Measurements from ENCODE around the gene AP4B1. TPM values are rescaled to one million over a fixed set of nuclear protein-coding genes. Genes with fewer than 3 reads are reported as not detected.

AP4B1 gene
- total RNA-seq, 1 donor: 14.1 TPM

DNA sequence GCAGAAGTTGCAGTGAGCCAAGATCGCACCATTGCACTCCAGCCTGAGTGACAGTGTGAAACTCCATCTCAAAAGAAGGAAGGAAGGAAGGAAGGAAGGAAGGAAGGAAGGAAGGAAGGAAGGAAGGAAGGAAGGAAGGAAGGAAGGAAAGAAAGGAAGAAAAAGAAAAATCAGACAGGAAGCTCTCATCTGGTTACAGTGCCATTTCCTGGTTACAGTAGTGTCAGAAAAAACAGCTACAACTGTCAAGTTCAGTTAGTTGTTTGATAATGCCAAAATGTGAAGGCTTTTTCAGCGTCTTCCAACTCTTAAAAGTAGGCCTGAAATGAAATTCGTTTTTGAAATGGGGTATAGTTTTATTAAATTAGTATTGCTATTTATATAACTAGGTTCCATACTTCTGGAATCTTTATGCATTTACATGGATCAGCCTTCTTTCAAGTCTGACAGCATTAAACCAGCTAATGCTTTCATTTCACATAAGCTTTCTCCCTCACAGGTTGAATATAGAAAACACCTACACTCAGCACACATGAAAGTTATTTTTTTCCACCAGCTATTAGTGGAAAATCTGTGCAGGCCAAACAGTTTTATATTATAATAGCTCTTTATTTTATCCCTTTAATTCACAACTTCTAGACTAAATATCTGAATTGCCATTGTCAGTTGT lies 54.3 kb downstream of the AP4B1 start:
- no peaks in the 10 kb centered on the region for H3K4me1 ChIP-seq (ENCODE audit: insufficient read depth, low read length)

DNA sequence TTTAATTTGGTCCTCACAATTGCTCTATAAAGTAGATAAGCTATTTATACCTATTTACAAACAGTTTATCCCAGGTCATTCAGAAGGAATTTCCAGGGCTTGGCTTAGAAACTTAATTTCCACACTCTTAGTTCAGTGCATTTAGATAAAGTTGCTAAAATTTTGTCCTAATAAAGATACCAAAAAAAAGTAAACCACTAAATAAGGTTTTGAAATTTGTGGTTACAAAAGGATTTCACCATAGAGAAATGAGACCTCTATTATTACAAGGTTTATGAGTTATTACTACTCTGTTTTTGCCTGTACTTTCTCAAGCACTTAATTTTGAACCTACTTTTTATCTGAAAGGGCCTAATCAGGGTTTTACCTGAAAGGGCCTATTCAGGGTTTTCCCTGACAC lies 55.5 kb downstream of the AP4B1 start:
- Histone ChIP-seq H3K27me3 (ENCODE audit: insufficient read depth, low read length) (no peaks in the 10 kb centered on the region), H3K4me2 (ENCODE audit: insufficient read depth, low read length) (no peak overlapping the region), H3K4me1 (ENCODE audit: insufficient read depth, low read length) (no peaks in the 10 kb centered on the region), H3K27ac (ENCODE audit: low read depth, low read length) (no peak overlapping the region), H3K79me2 (ENCODE audit: insufficient read depth, low read length) (no peaks in the 10 kb centered on the region), H3K36me3 (ENCODE audit: insufficient read depth, low read length) (no peaks in the 10 kb centered on the region), H3K9me3 (ENCODE audit: low read depth, low read length) (no peaks in the 10 kb centered on the region), H4K20me1 (ENCODE audit: insufficient read depth, low read length) (no peaks in the 10 kb centered on the region), H3K4me3 (ENCODE audit: insufficient read depth, low read length) (no peak overlapping the region), H2AFZ (ENCODE audit: low read length) (no peak overlapping the region)
- no peak for DNase-seq (ENCODE audit: insufficient read length, low spot score, missing footprints)
- TF ChIP-seq, protein P1, sequence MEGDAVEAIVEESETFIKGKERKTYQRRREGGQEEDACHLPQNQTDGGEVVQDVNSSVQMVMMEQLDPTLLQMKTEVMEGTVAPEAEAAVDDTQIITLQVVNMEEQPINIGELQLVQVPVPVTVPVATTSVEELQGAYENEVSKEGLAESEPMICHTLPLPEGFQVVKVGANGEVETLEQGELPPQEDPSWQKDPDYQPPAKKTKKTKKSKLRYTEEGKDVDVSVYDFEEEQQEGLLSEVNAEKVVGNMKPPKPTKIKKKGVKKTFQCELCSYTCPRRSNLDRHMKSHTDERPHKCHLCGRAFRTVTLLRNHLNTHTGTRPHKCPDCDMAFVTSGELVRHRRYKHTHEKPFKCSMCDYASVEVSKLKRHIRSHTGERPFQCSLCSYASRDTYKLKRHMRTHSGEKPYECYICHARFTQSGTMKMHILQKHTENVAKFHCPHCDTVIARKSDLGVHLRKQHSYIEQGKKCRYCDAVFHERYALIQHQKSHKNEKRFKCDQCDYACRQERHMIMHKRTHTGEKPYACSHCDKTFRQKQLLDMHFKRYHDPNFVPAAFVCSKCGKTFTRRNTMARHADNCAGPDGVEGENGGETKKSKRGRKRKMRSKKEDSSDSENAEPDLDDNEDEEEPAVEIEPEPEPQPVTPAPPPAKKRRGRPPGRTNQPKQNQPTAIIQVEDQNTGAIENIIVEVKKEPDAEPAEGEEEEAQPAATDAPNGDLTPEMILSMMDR (IDR thresholded peaks at IDR 0.05; ENCODE audit: extremely low read depth, low read depth, low read length): no peak

More for the DNA sequence above, 54.3 kb downstream of the AP4B1 start:
- TF ChIP-seq, protein P1 (IDR thresholded peaks at IDR 0.05; ENCODE audit: extremely low read depth, low read depth, low read length): no peak
- Histone ChIP-seq H3K4me3 (ENCODE audit: insufficient read depth, low read length) (no peak overlapping the region), H3K9me3 (ENCODE audit: low read depth, low read length) (no peaks in the 10 kb centered on the region), H4K20me1 (ENCODE audit: insufficient read depth, low read length) (no peaks in the 10 kb centered on the region), H3K27ac (ENCODE audit: low read depth, low read length) (no peak overlapping the region), H3K4me2 (ENCODE audit: insufficient read depth, low read length) (no peak overlapping the region), H2AFZ (ENCODE audit: low read length) (no peak overlapping the region), H3K27me3 (ENCODE audit: insufficient read depth, low read length) (no peaks in the 10 kb centered on the region), H3K79me2 (ENCODE audit: insufficient read depth, low read length) (no peaks in the 10 kb centered on the region), H3K36me3 (ENCODE audit: insufficient read depth, low read length) (no peaks in the 10 kb centered on the region)
- DNase-seq (ENCODE audit: insufficient read length, low spot score, missing footprints): no peak

GRCh38 chr1:113846391-113847035 lies 58.1 kb downstream of the AP4B1 start:
- H2AFZ ChIP-seq (ENCODE audit: low read length): no peak overlapping the region
- H3K4me3 ChIP-seq (ENCODE audit: insufficient read depth, low read length): no peak overlapping the region
- DNase-seq (ENCODE audit: insufficient read length, low spot score, missing footprints): no peak
- H3K27ac ChIP-seq (ENCODE audit: low read depth, low read length): no peak overlapping the region
- H3K27me3 ChIP-seq (ENCODE audit: insufficient read depth, low read length): no peaks in the 10 kb centered on the region
- H3K4me1 ChIP-seq (ENCODE audit: insufficient read depth, low read length): no peaks in the 10 kb centered on the region
- no peak overlapping the region for H3K4me2 ChIP-seq (ENCODE audit: insufficient read depth, low read length)
- TF ChIP-seq, protein P1 (IDR thresholded peaks at IDR 0.05; ENCODE audit: extremely low read depth, low read depth, low read length): no peak
- H3K9me3 ChIP-seq (ENCODE audit: low read depth, low read length): no peaks in the 10 kb centered on the region
- H3K36me3 ChIP-seq (ENCODE audit: insufficient read depth, low read length): no peaks in the 10 kb centered on the region
- H3K79me2 ChIP-seq (ENCODE audit: insufficient read depth, low read length): no peaks in the 10 kb centered on the region
- no peaks in the 10 kb centered on the region for H4K20me1 ChIP-seq (ENCODE audit: insufficient read depth, low read length)

Other genes starting within 250 kb of the AP4B1 start
- 41.6 and 42.4 TPM in 2 replicates for gene PHTF1, start 145.3 kb downstream of the AP4B1 start, total RNA-seq
- 14.5 and 15.3 TPM in 2 replicates for gene RSBN1, start 92.3 kb downstream of the AP4B1 start, total RNA-seq
- gene PTPN22, start 33.1 kb downstream of the AP4B1 start, total RNA-seq: 1.1 and 1.8 TPM in 2 replicates
- 0.29 and 0.36 TPM in 2 replicates for gene BCL2L15, start 17.2 kb downstream of the AP4B1 start, total RNA-seq
- 3.6 and 4.7 TPM in 2 replicates for gene DCLRE1B, start 527 bp upstream of the AP4B1 start, total RNA-seq
- gene HIPK1, start 24.5 kb upstream of the AP4B1 start, total RNA-seq: 22.7 and 23.9 TPM in 2 replicates
- gene OLFML3, start 74.7 kb upstream of the AP4B1 start, total RNA-seq: 359 and 418 TPM in 2 replicates
- 0.29 and 0.36 TPM in 2 replicates for gene SYT6, start 249.1 kb upstream of the AP4B1 start, total RNA-seq

Measured in osteoblast (primary cell).